ENCODE data around the gene RASAL2. TPM values are rescaled to one million over a fixed set of nuclear protein-coding genes. Genes with fewer than 3 reads are reported as not detected.
"Not testable (repeated sequence)": the region's sequence is repeated elsewhere in the genome, so short reads cannot be mapped to it uniquely, and the experiment has no call there.

Gene RASAL2
- total RNA-seq, 1 donor from 2014 or later = 19.2 TPM

DNA sequence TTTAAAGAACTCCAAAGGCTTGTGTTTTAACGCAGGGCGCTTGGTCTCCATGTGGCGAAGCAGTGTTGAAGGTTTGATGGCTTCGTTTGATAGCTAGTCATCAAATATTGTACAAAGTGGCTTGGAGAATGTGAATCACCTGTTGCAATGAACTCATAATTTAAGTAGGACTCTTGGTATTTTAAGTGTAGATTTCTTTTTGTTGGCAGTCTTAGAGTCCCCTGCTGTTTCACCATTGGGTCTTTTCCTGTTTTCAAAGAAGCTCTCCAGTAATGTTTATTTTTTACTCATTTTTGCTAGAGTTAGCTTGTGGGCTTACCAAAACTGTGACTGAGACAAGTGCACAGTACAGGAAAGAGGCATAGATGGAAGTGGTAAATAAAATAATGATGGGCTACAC, 26.2 kb downstream of the RASAL2 start:
- ATAC-seq = no peak

DNA sequence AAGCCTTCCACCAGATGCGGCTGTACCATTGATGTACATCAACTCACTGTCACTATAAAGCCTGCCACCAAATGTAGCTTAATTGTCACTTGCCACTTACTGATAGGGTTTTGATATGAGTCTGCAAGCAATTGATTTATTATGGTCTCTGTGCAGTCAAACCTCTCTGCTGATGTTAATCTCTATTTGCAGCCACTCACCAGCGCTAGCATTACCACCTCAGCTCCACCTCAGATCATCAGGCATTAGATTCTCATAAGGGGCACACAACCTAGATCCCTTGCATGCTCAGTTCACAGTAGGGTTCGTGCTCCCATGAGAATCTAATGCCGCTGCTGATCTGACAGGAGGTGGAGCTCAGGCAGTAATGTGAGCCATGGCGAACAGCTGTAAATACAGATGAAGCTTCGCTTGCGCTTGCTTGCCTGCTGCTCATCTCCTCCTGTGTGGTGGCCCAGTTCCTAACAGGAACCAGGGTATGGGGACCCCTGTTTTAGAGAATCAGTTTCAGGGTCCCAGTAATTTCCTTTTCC, 26.7 kb downstream of the RASAL2 start:
- ATAC-seq = not testable (repeated sequence)

DNA sequence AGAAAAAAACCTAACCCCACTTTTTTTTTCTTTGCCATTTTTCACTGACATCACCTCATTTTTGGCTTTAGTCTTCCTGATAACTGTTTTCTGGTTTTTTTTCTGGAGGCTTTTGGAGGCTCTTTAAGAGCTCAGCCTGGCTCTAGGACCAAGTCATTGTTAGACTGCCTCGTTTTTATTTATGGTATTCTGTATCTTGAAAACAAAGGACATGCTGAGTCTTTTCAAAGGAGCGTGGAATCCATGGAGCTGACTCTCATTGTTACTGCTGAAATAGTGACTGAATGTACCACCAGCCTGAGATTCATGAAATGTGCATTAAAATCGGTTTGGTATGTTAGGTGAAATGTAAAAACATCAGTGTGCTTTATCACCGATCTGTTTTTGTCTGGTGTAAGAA, 28.0 kb downstream of the RASAL2 start:
- ATAC-seq = no peak

DNA sequence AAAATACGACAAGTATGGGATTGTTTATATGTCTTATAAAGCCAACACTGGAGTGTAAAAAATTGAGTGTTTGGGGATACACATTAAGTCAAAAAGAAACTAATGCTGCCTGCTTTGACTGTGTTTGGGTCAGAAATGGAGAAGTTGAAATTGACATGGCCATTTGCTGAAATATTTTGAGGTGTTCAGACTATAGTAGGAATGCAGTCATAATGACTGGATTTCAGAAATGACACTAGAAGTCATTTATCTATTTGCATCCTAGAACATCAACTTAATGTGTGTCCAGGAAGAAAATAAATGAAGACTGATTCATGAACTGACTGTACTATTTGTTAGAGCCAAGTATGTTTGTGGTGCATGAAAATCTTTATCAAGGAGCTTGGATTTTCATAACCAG, 28.4 kb downstream of the RASAL2 start:
- ATAC-seq = no peak

DNA sequence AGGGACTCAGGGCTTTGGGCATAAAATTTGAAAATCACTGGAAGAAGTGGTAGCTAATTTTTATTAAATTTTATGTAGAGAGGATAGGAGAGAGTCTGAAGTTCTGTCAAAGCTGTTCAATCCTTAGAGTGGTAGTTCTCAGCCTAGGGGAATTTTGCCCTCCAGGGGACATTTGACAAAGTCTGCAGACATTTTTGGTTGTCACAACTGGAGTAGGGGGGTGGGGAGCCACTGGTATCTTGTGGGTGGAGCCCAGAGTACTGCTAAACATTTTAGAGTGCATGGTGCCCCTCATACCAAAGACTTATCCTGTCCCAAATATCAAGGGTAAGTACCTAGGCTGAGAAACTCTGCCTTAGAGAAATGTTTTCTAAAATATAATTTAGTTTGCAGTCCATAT, 30.2 kb downstream of the RASAL2 start:
- ATAC-seq = no peak

DNA sequence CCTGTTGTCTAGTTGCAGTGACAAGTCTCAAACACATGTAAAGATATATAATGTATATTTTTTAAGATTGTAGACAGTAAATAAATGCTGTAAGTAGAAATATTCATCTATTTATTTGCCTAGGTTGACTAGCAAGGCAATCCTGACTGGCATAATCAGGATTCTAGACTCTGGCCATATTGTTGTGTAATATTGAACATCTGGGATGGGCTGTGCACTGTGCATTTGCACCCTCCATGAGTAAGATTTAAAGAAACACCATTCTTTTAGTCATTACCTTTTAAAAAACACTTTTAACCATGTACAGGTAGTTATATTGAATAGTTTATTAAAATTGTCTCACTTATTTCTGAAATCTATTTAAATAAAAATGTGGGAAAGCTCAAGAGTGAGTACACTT, 32.4 kb downstream of the RASAL2 start:
- peak; percentile 71 for ATAC-seq

DNA sequence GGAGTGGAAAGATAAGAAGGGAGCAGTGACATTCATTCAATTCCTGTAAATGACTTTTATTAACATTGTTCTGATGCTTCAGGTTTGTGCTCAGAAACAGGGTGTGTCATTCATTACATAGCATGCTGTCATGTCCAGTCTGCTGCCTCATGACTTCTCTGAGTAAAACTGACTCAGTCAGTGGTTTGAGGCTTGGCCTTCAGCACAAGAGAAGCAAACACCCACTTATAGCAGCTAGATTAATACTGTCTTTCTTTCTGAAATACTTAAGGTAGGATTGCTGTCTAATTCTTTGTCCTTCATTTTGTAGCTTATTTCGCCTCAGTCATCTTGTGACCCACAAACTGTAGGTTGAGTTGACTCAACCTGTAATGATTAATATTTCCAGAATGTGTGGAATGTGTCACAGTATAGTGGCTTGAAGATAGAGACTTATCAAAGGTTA, 32.9 kb downstream of the RASAL2 start:
- ATAC-seq = peak; percentile 99

DNA sequence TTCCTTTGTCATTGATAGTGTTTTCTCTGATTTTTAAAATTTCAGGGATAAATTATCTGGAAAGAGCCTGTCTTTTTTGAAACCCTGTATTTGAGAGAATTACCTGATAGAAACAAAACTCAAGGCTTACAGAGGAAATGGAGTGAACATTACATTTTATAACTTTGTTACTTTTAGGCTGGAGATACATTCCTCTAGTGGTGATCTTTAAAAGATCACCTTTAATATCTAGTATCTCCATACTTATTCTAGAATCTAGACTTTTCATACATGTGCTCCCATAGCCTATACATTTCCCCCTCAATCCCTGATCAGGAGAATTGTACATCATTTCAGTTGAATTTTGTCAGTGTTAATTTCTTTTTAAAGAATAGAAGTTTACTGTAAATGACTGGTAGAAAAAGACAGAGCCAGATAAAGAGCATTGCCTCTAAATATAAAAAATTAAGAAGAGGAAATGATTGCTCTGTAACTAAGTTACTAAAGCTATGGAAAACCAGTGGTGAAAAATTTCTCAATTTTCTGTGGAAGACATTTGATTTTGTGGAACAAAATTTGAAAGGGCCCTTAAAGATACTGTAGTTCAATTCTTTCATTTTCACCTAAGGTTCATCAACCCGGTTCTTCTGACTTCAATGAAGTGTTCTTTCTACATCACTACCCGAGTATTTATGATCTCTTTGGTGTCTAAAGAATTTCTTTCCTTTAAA, 33.7 kb downstream of the RASAL2 start:
- ATAC-seq = no peak

DNA sequence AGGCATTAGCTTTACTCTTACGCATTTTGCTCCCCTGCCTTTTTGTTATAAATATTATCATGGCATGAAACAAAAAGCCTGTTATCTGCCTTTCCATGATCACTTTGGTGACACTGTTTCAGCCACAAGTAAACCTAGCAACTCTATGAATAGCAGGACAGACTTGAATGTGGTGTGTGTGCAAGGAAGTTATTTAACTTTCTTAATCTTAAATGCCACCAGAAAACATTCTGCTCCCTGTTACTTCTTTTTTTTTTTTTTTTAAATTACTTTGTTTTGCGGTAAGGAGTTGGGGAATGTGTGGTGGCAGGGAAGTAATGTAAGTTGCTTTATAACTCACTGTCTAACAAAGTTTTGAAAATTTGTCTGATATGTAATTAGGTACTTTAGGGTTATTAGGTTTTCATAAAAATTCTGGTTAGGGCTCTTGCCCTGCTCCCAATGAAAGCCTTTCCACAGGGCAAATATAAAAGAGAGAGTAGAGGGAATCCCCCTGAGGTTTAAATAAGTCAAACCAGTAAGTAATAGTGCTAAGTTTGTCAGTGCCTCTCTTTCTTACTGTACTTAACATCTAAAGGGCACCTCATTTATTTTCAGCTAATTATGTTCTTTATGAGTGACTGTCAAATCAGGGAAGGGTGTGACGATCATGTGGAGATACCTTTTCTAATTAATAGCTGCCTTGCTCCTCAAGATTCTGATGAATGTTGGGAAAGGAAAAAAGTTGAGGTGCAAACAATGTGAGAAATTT, 39.5 kb downstream of the RASAL2 start:
- ATAC-seq = no peak

DNA sequence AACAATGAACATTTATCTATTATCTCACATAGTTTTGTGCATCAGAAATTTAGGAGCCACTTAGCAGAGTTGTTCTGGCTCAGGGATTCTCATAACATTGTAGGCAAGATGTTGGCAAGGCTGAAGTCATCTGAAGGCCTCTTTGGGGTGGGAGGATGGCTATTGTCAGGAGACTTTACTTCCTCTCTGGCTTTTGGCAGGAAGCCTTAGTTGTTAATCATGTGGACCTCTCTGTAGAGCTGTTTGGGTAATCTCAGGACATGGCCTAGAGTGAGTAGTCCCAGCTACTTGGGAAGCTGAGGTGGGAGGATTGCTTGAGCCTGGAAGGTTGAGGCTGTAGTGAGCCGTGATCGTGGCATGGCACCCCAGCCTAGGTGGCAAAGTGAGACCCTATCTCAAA, 40.2 kb downstream of the RASAL2 start:
- peak; percentile 66 for ATAC-seq

DNA sequence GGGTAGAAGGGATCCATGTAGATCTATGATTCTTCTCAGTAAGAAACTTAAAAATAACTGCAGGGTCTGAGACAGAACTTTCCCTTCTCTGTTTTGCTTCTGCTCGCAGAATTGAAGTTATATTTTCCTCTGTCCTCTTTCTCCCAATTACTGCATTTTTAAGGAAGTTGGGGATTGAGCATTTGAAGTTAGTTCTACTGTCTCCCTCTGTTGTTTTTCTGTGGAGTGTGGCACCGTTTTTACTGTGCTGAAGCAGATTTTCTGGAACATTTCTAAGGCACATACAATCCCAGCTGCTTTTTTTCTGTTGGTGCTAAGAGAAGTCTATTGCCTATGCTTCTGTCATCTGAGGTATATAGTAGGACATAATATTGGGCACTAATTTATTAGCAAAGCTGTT, 43.3 kb downstream of the RASAL2 start:
- no peak for ATAC-seq

DNA sequence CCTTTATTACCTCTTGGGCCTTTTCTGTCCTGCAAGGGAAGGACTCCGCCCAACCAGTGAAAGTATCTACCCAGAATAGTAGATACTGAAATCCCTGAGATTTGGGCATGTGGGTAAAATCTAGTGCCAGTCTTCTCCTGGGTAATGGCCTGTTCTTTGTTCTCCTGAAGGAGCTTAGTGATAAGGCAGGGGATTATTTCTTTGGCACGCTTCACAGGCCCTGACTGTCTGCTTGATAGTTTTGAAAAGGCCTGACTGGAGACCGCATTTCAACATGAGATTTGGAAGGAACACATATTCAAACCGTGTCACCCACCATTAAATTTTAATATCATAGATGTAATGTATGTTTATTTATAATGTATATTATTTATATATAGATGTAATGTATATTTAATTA, 48.9 kb downstream of the RASAL2 start:
- no peak for ATAC-seq

DNA sequence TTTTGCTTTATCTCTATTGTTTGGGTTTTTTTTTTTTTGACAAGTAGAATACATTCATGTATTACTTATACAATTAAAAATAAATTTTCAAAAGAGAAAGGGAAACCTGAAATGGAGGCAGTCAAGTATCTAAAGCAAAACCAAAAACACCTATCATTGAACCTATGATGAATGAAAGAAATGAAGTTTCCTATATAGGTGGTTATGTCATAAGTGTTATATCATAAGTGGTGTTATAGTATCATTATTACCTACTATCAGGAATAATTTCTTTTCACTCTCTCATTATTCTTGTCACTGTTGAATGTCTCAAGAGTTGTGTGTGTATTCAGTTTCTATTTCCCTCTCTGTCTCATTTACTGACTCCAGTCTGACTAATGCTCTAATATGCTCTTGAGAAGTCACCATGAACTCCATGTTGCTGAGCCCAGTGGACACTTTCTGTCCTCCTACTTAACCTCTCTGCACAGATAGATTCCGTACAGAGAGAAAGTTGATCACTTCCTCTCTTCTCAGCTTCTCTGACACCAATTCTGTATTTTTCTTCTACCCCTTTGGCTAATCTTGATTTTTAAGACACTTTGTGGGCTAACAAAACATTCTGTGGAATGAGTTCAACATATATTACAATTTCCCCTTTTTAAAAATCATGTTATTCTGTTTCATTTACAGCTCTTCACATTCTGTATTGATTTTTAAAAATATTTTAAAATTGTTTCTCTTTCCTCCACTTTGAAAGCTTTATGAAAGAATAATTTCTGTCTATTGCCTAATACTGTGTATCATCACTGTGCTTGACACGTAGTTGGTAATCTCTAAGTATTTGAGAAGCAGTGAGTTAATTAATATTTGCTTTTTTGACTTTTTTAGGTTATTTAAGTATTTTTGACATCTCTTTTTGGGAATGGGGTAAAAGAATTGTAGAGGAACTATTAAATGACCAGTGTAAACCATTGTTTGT, 50.1 kb downstream of the RASAL2 start:
- ATAC-seq = peak; percentile 70

DNA sequence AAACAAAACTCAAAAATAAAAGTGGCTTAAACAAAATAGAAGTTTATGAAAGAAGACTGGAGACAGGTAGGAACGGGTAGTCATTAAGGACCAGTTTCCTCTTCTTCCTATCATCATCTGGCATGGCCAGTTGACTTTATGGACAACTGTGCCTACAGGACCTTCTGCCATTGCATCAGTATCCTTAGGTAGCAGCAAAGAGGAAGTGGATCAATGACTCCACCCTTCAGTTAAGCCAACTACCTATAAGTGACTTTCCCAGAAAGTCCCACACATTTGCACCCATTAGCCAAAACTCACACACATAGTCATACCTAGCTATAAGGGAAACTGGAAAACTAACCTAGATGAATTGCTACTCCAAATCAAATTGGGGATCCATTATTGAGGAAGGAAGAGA, 51.7 kb downstream of the RASAL2 start:
- no peak for ATAC-seq

DNA sequence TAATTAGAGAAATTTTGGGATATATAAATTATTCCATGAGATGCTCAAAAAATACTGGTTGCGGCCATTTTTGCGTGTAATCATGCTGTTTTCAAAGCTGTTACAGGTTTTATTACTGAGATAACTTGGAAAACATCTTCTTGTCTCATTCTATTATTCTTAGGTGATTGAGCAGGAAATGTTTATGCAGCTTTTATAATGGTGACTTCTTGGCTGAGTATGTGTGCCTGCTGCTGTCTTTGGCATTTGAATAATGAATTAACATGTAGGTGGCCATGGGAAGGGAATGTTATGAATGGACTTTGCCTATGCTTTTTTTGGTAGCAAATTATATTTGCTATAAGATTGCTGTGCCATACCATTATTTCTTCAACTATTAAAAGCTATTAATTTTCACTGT, 52.5 kb downstream of the RASAL2 start:
- ATAC-seq = no peak

DNA sequence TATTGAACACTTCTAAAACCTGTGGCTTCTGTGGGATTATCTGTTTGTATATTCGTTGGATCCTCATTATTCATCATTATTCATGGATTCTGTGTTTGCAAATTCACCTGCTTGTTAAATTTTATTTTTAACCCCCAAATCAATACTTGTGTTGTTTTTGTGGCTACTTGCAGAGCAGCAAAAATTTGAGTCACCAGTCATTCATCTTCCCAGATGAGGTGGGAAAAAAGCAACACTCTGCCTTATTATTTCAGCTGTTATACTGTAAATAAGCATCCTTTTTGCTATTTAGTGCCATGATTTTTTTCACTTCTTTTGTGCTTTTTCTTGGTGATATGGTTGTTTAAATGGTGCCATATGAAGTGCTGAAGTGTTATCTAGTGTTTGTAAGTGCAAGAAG, 56.7 kb downstream of the RASAL2 start:
- ATAC-seq = no peak

DNA sequence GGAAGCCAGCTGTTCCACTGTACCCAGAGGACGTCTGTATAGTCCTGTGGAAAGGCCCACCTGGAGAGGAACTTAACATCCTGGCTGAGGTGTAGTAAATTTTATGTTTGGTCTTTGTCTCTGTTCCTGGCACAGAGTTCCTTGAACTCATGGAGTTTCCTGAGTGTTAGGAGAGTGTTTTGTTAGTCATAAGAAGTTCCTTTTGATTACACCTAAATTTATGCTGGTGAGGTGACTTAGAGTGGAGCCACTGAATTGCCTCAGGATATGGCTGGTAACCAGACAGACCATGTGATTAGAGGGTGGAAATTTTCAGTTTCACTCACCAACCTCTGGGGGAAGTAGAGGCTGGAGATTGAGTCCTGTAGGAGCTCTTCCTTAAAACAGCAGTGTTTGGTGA, 57.9 kb downstream of the RASAL2 start:
- peak; percentile 83 for ATAC-seq

DNA sequence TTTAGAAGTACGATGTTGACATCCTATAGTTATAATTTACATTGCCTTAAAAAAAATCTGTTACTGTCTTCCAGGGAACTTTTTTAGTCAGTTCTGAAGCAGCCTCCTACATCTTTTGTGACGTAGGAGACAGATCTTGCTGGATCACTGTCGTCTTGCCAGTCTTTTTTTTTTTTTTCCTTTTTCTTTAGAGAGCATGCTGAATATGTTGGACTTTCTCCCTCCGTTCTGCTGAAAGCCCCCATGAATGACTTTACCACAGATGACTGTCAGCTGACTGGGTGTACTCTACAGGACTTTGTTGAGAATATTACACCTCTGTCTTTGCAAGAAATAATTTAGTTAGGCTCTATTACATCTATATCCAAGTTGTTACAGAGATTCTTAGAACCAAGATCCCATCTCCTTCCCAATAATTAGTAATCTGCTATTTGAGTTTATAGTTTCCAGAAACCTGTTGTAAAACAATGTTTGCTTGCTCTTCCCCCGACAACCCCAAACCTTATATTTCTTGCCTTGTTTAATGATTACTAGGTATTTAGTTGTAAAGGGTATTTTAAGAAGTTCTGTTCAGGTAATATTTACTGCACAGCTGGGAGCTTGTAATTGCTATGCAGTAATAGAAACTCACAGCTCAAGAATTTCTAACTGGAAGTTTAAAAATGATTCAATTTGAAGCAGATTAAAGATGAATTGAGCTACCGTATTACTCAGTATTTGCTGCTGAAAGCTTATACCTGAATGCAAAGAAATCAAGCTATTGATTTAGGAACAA, 61.8 kb downstream of the RASAL2 start:
- ATAC-seq = no peak

DNA sequence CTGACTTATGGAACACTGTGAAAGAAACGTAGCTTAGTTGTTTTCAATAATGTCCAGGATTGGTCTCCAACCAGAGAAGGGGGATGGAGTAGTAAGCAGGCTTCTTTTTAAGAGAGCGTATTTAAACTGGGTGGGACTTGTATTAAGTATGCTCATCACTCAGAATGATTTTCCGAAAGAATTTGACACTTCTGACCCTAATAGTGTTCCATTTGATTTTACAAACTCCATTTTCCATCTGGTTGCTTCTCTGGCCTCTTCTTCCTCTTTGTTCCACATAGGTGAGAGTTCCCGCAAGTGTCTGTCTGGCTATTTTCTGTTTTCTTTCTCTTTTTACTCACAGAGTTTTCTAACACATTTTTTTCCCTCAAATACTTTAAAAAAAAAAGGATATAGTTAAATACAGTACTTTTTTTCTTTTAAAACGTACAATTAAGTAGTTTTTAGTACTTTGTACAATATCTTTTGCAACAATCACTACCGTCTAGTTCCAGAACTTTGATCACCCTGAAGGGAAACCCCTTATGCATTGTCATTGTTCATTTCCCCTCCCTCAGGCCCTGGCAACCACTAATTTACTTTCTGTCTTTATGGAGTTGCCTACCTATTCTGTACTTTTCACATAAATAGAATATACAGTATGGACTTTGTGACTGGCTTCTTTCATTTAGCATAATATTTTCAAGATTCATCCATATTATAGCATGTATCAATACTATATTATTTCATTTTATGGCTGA, 67.0 kb downstream of the RASAL2 start:
- ATAC-seq = no peak

DNA sequence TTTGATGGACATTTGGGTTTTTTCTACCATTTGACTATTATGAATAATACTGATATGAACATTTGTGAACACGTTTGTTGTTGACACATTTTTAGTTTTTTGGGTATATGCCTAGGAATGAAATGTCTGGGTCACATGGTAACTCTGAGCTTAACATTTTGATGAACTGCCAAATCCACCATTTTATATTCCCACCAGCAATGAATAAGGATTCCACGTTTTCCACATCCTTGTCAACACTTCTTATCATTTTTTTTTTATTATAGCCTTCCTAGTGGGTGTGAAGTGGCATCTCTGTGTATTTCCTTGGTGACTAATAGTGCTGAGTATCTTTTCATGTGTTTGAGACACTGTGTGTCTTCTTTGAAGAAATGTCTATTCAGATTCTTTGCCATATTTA, 67.6 kb downstream of the RASAL2 start:
- ATAC-seq = no peak

DNA sequence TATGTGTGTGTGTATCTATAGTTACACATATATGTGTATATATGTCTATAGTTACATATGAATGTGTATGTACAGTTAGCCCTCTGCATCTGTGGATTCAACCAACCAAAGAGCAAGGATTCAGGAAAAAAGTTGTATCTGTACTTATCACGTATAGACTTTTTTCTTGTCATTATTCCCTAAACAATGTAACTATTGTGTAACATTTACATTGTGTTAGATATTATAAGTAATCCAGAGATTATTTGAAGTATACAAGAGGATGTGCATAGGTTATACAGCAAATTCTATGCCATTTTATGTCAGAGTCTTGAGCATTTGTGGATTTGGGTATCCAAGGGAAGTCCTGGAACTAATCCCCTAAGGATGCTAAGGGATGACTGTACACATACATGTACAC, 71.3 kb downstream of the RASAL2 start:
- ATAC-seq = no peak

All from esophagus mucosa (tissue), 1 donor.